ENCODE data around the gene UBAP2.
"Not testable (repeated sequence)": the region's sequence is repeated elsewhere in the genome, so short reads cannot be mapped to it uniquely, and the experiment has no call there.

UBAP2 gene

DNA sequence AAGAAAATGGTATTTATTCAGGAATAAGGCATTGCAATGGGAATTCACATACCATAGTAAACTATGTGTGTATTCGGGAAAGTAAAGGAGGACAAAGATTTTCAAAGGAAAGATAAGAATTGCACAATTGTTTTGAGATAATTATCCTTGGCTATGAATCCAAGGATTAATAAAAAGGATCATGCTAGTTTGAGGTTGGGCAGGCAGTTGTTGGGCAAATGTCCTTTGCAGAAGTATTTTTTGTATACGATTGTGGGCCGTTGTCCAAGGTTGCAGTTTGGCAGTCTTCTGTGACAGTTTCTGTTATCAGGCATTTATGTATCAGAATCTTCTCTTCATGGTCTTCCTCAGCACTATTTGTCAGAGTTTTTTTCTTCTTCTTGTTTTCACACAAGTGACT is 10.6 kb upstream of the UBAP2 start:
- in situ Hi-C loops (cut with HindIII; ENCODE audit: low sequenced_read_pairs): no loop called here

GRCh38 chr9:34049630-34050384 is 1.1 kb upstream of the UBAP2 start:
- in situ Hi-C loops (cut with HindIII; ENCODE audit: low sequenced_read_pairs): no loop called here

DNA sequence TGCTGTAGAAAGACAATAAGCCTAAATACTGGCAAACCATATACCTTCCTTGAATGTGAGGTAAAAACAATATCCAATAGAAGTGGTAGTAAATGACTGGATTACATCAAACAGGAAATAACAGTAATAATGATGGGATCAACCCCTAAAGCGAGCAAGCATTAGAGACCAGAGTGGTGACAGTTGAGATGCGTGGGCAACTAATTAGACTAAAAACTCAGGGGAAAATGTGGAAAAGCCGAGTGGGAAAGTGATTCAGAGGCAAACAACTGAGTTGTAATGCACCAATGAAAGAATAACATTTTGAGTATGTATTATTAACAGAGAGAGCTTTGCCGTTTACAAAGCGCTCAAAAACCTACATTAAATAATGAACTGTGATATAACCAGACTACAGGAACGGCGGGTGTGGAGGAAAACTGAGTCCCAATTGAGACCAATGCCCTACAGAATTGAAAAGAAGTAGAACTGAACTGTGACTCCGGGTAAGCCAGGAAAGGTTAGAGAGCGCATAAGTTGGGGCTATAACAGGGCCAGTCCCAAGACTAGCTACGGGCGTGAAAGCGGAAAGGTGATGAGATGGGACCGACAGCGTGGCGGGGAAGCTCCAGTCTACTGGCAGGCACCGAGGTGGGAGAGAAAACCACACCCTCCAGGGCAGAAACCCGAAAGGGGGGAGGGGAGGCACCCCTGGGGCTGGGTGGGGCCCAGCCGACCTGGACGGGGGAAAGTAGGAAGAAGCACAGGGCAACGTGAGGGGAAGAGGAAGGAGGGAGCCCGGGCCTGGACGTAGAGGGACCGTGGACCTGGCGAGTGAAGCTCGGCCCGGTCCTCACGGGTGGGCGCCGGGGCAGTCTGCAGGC is 592 bp downstream of the UBAP2 start:
- in situ Hi-C loops (cut with HindIII; ENCODE audit: low sequenced_read_pairs): no loop called here

GRCh38 chr9:34046784-34047379 is 1.8 kb downstream of the UBAP2 start:
- in situ Hi-C loops (cut with HindIII; ENCODE audit: low sequenced_read_pairs): no loop called here

- in situ Hi-C loops (cut with HindIII; ENCODE audit: low sequenced_read_pairs): no loop called here
Observed at GRCh38 chr9:34045903-34046302, 2.8 kb downstream of the UBAP2 start.

- in situ Hi-C loops (cut with HindIII; ENCODE audit: low sequenced_read_pairs): not testable (repeated sequence)
Observed at GRCh38 chr9:34042074-34042473, 6.6 kb downstream of the UBAP2 start.

DNA sequence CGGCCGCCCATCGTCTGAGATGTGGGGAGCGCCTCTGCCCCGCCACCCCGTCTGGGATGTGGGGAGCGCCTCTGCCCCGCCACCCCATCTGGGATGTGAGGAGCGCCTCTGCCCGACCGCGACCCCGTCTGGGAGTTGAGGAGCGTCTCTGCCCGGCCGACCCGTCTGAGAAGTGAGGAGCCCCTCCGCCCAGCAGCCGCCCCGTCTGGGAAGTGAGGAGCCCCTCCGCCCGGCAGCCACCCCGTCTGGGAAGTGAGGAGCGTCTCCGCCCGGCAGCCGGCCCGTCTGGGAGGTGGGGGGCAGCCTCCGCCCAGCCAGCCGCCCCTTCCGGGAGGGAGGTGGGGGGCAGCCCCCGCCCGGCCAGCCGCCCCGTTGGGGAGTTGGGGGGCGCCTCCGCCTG is 9.8 kb downstream of the UBAP2 start:
- in situ Hi-C loops (cut with HindIII; ENCODE audit: low sequenced_read_pairs): not testable (repeated sequence)

DNA sequence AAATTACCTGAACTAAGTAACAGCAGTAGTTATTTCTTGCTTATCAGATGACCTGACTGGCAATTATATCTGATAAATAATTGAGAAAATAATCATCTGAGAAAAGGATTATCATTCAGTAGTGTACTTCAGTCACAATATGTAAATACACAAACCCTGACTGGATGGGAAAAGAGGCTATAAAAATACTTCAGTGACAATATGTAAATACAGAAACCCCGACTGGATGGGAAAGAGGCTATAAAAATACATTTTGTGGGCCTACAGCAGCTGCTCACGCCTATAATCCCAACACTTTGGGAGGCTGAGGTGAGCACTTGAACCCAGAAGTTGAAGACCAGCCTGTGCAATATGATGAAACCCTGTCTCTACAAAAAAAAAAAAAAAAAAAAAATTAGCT is 11.1 kb downstream of the UBAP2 start:
- in situ Hi-C loops (cut with HindIII; ENCODE audit: low sequenced_read_pairs): no loop called here

GRCh38 chr9:34036625-34037024 is 12.1 kb downstream of the UBAP2 start:
- in situ Hi-C loops (cut with HindIII; ENCODE audit: low sequenced_read_pairs): no loop called here

DNA sequence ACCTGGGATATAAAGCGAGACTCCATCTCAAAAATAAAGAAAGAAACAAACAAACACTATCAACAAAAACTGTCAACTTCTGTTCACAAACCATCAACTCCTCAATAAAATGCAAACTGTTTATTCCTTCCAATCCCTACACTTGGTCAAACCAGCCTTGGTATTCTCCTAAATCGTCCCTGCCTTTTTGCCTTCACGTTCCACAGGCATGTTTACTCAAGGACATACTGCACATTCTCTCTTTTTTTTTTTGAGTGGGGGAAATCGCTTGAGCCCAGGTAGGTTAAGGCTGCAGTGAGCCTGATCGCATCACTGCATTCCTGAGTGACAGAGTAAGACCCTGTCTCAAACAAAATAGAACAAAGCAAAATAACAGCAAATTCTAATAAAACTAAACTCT is 13.0 kb downstream of the UBAP2 start:
- in situ Hi-C loops (cut with HindIII; ENCODE audit: low sequenced_read_pairs): no loop called here

DNA sequence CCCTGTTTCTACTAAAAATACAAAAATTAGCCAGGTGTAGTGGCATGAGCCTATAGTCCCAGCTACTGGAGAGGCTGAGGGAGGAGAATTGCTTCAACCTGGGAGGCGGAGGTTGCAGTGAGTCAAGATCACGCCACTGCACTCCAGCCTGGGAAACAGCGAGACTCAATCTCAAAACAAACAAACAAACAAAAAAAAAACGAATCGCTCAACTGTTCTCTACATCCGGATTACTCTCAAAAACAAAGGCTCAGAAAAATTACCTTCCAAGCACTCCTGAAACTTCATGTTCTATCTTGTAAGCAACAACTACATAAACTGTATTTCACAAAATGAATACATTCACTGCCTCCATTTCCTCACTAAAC is 14.0 kb downstream of the UBAP2 start:
- in situ Hi-C loops (cut with HindIII; ENCODE audit: low sequenced_read_pairs): no loop called here

DNA sequence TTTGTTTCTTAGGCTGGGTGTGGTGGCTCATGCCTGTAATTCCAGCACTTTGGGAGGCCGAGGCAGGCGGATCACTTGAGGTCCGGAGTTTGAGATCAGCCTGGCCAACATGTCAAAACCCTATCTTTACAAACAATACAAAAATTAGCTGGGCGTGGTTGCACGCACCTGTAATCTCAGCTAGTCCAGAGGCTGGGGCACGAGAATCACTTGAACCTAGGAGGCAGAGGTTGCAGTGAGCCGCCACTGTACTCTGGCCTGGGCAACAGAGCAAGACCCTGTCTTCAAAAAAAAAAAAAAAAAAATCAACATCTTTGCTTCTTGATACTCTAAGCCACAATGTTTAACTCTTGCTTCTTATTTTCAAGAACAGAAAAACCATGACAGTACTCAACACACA is 16.1 kb downstream of the UBAP2 start:
- in situ Hi-C loops (cut with HindIII; ENCODE audit: low sequenced_read_pairs): no loop called here

- in situ Hi-C loops (cut with HindIII; ENCODE audit: low sequenced_read_pairs): no loop called here
Observed at GRCh38 chr9:34027845-34028574, 20.7 kb downstream of the UBAP2 start.

DNA sequence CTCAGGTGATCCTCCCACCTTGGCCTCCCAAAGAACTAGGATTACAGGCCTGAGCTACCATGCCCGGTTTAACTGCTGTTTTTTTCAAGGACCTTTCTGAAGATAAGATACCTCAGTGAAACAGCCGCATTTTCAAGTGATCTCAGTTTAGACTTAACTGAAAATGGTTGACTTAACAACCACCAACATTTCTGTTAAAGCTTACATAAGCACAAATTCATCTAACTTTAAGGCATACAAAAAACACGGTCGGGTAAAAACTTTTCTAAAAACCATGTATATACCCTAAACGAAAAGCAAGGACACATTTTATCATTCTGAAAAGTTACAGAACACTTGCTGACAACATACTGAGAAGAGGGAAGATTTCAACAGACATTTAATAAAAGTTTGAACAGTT is 22.9 kb downstream of the UBAP2 start:
- in situ Hi-C loops (cut with HindIII; ENCODE audit: low sequenced_read_pairs): no loop called here

GRCh38 chr9:34025062-34025461 is 23.6 kb downstream of the UBAP2 start:
- in situ Hi-C loops (cut with HindIII; ENCODE audit: low sequenced_read_pairs): no loop called here

DNA sequence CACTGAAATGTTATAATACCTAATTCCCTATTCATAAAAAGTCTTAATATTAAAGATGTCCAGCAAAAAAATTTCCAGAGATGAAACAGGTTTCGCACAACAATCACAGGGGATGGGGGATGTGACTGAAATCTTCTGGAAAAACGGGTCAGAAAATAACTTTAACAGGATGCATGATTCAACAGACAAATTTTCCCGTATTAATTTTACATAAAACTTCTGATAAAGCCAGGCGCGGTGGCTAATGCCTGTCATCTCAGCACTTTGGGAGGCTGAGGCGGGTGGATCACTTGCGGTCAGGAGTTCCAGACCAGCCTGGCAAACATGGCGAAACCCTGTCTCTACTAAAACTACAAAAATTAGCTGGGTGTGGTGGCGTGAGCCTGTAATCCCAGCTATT is 24.2 kb downstream of the UBAP2 start:
- in situ Hi-C loops (cut with HindIII; ENCODE audit: low sequenced_read_pairs): not testable (repeated sequence)

DNA sequence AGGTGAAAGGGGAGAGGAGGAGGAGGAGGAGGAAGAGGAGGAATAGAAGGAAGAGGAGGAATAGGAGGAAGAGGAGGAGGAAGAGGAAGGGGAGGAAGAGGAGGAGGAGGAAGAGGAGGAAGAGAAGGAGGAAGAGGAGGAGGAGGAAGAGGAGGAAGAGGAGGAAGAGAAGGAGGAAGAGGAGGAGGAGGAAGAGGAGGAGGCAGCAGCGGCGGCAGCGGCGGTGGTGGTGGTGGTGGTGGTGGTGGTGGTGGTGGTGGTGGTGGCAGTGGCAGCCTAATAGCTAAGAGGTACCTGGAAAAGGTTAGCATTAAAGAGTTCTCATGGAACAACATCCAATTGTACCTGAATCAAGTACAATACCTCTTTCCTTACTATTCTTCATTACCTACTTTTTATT is 32.5 kb downstream of the UBAP2 start:
- in situ Hi-C loops (cut with HindIII; ENCODE audit: low sequenced_read_pairs): no loop called here

GRCh38 chr9:34010979-34011378 is 37.7 kb downstream of the UBAP2 start:
- in situ Hi-C loops (cut with HindIII; ENCODE audit: low sequenced_read_pairs): no loop called here

DNA sequence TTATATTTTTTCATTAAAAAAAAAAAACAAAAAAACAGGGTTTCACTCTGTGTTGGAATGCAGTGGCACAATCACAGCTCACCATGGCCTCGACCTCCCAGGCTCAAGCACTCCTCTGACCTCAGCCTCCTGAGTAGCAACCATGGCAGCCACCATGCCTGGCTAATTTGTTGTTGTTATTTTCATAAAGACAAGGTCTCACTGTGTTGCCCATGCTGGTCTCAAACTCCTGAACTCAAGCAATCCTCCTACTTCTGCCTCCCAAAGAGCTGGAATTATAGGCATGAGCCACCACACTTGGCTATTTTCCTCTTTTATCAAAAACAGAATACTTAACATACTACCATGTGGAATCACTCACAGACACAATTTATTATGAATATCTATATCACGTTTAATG is 46.7 kb downstream of the UBAP2 start:
- in situ Hi-C loops (cut with HindIII; ENCODE audit: low sequenced_read_pairs): loop anchor here (5.0 to 10.0 kb wide), 3 partner anchors 40 to 223 kb away; no protein-coding TSS in a partner anchor

DNA sequence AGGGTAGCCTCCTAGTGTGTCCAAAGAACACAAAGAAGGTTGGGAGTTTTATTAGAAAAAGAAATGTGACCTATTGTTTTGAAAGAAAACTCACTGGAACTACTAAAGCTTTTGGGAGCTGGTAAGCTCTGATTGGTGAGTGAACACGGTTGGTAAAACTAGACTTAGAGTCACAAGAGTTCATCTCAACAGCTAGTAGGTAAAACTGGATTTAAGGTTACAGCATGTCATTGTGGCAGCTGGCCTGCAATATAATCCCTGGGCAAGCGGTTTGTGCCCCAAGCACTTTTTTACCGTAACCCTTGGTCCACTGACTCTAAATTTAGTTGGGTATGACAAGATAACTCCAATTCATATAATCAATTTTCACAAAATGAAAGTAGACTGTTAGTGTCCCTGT is 47.4 kb downstream of the UBAP2 start:
- in situ Hi-C loops (cut with HindIII; ENCODE audit: low sequenced_read_pairs): loop anchor here (5.0 to 10.0 kb wide), 3 partner anchors 39 to 224 kb away; no protein-coding TSS in a partner anchor

DNA sequence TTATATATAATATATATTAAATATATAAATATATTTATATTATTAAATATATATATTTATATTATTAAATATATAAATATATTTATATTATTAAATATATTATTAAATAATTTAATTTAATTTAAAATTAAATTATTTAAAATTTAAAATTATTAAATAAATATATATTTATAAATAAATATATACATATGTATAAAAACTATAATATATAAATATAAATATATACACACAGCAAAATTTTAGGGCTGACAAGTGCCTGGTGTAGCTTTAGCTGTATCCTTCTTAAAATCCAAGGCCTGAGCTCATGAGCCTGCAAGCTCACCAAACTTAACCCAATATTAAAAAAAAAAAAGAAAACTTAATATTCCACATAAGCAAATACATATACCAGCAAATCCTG is 53.2 kb downstream of the UBAP2 start:
- in situ Hi-C loops (cut with HindIII; ENCODE audit: low sequenced_read_pairs): no loop called here

All from endothelial cell of hepatic sinusoid (primary cell).